IPS-18a (cell line): ENCODE data around the gene PLEKHA1.

Experiments
- H3K27ac ChIP-seq: one replicate; pipeline ENCODE4 v1.5.1; 2013; ENCODE audit warnings: low read length
- H3K27me3 ChIP-seq: one replicate; pipeline ENCODE4 v1.6.1; 2013; ENCODE audit warnings: mild to moderate bottlenecking, low read length; ENCODE audit not compliant: control insufficient read depth, insufficient read depth
- H3K36me3 ChIP-seq: one replicate; pipeline ENCODE4 v1.6.1; 2013; ENCODE audit warnings: low read depth, low read length; ENCODE audit not compliant: control insufficient read depth
- H3K4me1 ChIP-seq: one replicate; pipeline ENCODE4 v1.6.1; 2013; ENCODE audit warnings: low read depth, low read length; ENCODE audit not compliant: control insufficient read depth
- H3K4me3 ChIP-seq: one replicate; pipeline ENCODE4 v1.5.1; 2013; ENCODE audit warnings: low read length
- H3K9ac ChIP-seq: one replicate; pipeline ENCODE4 v1.6.1; 2013; ENCODE audit warnings: mild to moderate bottlenecking, low read length, moderate library complexity
- H3K9me3 ChIP-seq: one replicate; pipeline ENCODE4 v1.6.1; 2013; ENCODE audit warnings: low read depth, low read length; ENCODE audit not compliant: control insufficient read depth

The PLEKHA1 gene

GRCh38 chr10:122477436-122477835 is 102.9 kb downstream of the PLEKHA1 start:
- Histone ChIP-seq H3K27ac (no peak overlapping the region), H3K4me3 (no peak overlapping the region), H3K9ac (no peak overlapping the region), H3K9me3 (no peaks in the 10 kb centered on the region), H3K27me3 (no peaks in the 10 kb centered on the region), H3K36me3 (no peaks in the 10 kb centered on the region), H3K4me1 (peaks cover 33% of the 10 kb centered on the region)

GRCh38 chr10:122478971-122479370 is 104.5 kb downstream of the PLEKHA1 start:
- H3K4me1 ChIP-seq = peaks cover 33% of the 10 kb centered on the region
- H3K9ac ChIP-seq = no peak overlapping the region
- no peak overlapping the region for H3K4me3 ChIP-seq
- no peaks in the 10 kb centered on the region for H3K36me3 ChIP-seq
- no peak overlapping the region for H3K27ac ChIP-seq
- no peaks in the 10 kb centered on the region for H3K27me3 ChIP-seq
- no peaks in the 10 kb centered on the region for H3K9me3 ChIP-seq

- Histone ChIP-seq H3K9me3 (no peaks in the 10 kb centered on the region), H3K27me3 (no peaks in the 10 kb centered on the region), H3K4me3 (no peak overlapping the region), H3K4me1 (peaks cover 23% of the 10 kb centered on the region), H3K27ac (no peak overlapping the region), H3K36me3 (no peaks in the 10 kb centered on the region), H3K9ac (no peak overlapping the region)
Observed at GRCh38 chr10:122480146-122480833, 105.8 kb downstream of the PLEKHA1 start.

DNA sequence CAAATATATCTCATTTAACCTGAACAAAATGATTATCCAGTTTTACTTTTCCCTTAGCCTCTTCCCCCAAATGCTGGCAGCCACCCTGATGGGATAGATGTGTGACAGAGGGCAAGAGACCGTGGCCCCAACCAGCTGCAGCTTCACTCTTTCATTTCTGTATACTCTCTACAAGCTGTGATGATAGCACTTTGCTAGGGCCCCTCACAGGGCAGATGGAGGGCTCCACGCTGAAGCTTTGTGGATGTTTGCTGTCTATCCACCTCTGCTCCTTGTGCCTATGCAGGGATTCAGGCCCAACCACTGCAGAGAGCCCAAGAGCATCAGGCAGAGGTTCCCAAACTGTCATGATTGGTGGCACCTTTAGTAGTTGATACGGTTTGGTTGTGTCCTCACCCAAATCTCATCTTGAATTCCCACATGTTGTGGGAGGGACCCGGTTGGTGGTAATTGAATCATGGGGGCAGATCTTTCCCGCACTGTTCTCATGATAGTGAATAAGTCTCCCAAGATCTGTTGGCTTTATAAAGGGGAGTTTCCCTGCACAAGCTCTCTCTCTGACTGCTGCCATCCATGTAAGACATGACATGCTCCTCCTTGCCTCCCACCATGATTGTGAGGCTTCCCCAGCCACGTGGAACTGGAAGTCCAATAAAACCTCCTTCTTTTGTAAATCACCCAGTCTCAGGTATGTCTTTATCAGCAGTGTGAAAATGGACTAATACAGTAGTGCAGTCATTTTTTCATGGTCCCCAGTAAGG is 107.0 kb downstream of the PLEKHA1 start:
- Histone ChIP-seq H3K4me1 (peaks cover 12% of the 10 kb centered on the region), H3K27ac (no peak overlapping the region), H3K9ac (no peak overlapping the region), H3K36me3 (no peaks in the 10 kb centered on the region), H3K4me3 (no peak overlapping the region), H3K27me3 (no peaks in the 10 kb centered on the region), H3K9me3 (no peaks in the 10 kb centered on the region)
